GM06990 (cell line): ENCODE data around the gene SLC27A2.
"Not testable (repeated sequence)": the region's sequence is repeated elsewhere in the genome, so short reads cannot be mapped to it uniquely, and the experiment has no call there.

Experiments used
- DNase-seq: peaks from one replicate; pipeline ENCODE4 v3.0.0-alpha.2; 2011; ENCODE audit not compliant: insufficient read length; ENCODE audit errors: extremely low read depth
- H3K27me3 ChIP-seq: replicated peaks from 2 replicates; pipeline ENCODE4 v1.6.0; 2011; ENCODE audit warnings: low read length; ENCODE audit not compliant: control insufficient read depth, insufficient read depth
- H3K36me3 ChIP-seq: 2 replicates; pipeline ENCODE4 v1.5.1; 2011; ENCODE audit warnings: low read length; ENCODE audit not compliant: control insufficient read depth, insufficient read depth
- H3K4me3 ChIP-seq: replicated peaks from 2 replicates; pipeline ENCODE4 v1.5.1; 2011; ENCODE audit warnings: low read depth, mild to moderate bottlenecking, control low read depth, low read length
- TF ChIP-seq, protein P1 (sequence below): IDR thresholded peaks from 2 replicates; pipeline ENCODE4 v1.5.1; 2011; ENCODE audit warnings: low read length, control low read depth, mild to moderate bottlenecking, inconsistent platforms; ENCODE audit not compliant: insufficient read depth, poor library complexity, severe bottlenecking

SLC27A2 gene

DNA sequence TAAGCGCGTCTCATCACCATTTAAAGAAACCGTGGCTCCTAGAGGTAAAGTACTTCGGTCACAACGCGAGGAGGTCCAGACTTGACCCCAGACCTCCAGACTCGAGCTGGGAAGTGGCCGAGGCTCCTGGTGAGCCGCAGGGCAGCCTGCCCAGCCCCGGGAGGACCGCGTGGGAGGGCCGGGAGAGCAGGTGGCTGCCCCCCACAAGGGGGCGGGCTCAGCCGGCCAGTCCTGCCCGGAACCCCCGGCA is at the start of gene SLC27A2:
Gene SLC27A2 (plus strand): TSS at position 228 of the 250 bp plus-strand sequence. CDS start 232 bp downstream, outside the sequence.
- Histone ChIP-seq H3K4me3 (peak within 1 kb of the TSS; percentile 65), H3K36me3 (no peaks in the 10 kb centered on the region), H3K27me3 (peaks cover 2% of the 10 kb centered on the region; the same call in 1 of the 2 replicates)
- no peak for DNase-seq
- TF ChIP-seq, protein P1, sequence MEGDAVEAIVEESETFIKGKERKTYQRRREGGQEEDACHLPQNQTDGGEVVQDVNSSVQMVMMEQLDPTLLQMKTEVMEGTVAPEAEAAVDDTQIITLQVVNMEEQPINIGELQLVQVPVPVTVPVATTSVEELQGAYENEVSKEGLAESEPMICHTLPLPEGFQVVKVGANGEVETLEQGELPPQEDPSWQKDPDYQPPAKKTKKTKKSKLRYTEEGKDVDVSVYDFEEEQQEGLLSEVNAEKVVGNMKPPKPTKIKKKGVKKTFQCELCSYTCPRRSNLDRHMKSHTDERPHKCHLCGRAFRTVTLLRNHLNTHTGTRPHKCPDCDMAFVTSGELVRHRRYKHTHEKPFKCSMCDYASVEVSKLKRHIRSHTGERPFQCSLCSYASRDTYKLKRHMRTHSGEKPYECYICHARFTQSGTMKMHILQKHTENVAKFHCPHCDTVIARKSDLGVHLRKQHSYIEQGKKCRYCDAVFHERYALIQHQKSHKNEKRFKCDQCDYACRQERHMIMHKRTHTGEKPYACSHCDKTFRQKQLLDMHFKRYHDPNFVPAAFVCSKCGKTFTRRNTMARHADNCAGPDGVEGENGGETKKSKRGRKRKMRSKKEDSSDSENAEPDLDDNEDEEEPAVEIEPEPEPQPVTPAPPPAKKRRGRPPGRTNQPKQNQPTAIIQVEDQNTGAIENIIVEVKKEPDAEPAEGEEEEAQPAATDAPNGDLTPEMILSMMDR = peak; percentile 44

DNA sequence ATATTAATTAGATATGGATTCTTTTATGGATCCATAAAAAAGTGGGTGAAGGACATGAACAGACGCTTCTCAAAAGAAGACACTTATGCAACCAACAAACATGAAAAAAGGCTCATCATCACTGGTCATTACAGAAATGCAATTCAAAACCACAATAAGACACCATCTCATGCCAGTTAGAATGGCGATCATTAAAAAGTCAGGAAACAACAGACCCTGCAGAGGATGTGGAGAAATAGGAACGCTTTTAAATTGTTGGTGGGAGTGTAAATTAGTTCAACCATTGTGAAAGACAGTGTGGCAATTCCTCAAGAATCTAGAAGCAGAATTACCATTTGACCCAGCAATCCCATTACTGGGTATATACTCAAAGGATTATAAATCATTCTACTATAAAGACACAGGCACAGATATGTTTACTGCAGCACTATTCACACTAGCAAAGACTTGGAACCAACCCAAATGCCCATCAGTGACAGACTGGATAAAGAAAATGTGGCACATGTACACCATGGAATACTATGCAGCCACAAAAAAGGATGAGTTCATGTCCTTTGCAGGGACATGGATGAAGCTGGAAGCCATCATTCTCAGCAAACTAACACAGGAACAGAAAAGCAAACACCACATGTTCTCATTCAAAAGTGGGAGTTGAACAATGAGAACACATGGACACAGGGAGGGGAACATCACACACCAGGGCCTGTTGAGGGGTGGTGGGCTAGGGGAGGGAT is 49.6 kb upstream of the SLC27A2 start:
- DNase-seq, H3K36me3 ChIP-seq, H3K27me3 ChIP-seq, H3K4me3 ChIP-seq: not testable (repeated sequence)

DNA sequence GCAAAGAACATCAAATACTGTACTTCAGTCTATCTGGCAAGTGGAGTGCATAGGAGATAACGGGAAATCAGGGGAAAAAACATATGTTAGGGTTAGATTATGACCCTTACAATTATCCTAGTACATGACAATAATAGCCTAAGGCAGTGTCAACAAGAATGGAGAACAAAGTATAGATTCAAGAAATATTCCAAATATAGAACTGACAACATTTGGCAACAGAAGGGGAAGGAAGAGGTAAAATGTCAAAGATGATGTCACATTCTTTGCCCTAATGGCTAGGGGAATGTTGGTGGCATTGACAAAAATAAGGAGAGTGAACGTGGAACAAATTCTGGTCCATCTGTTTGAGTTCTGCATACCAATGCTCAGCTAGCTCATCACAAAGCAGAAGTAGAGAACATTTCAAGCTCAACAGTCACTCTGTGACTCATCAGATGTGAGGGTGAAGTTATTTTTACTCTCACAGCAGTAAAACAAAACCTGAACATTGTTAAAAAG is 47.4 kb upstream of the SLC27A2 start:
- no peak overlapping the region for H3K4me3 ChIP-seq
- H3K36me3 ChIP-seq = no peaks in the 10 kb centered on the region
- DNase-seq = no peak
- H3K27me3 ChIP-seq = 0 out of 2 replicates have a peak, but pooled peaks cover 2% of the 10 kb centered on the region
- TF ChIP-seq, protein P1 = no peak

DNA sequence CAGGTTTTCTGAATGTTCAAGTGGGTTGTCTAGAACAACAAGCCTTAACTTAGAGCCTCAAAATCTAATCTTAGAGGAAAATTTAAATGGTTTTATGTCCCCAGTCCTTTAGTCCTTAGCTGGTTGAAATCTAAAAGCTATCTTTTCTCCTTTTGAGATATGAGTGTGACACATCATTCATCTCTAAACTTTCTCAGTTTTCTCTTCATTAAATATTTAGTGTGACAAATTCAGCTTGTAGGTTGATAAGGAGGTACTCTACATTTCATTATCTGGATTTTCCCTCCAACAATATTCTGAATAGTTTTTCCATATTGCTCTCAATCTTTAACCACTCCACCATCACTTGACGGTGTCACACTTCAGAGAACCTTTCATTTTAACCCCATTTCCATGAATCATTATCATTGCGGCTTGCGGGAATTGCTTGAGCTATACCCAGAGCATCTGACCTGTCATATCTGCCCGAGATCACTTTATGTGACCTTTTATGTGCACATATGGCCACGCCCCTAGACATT is 46.9 kb upstream of the SLC27A2 start:
- TF ChIP-seq, protein P1 = no peak
- H3K36me3 ChIP-seq = no peaks in the 10 kb centered on the region
- H3K4me3 ChIP-seq = no peak overlapping the region
- DNase-seq = no peak
- 0 out of 2 replicates have a peak, but pooled peaks cover 2% of the 10 kb centered on the region for H3K27me3 ChIP-seq

DNA sequence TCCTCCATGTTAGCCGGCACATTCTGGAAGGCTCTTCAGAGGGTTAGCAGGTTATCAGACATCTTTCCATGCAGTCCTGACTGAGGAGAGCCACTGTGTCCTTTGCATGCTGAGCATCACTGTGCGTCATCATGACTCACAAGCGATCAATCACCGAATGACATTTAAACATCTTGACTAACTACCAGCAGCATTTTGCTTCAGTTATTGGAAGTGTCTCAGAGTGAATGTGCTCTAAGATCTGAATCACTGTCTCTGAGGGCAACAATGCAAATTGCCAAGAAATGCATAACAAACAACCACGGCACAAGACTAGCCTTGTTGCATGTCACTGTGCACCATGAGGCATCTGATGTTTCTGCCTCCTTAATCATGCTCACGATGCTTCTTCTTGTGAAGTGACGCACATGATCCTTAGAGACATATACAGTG is 44.6 kb upstream of the SLC27A2 start:
- Histone ChIP-seq H3K36me3 (no peaks in the 10 kb centered on the region), H3K4me3 (no peak overlapping the region), H3K27me3 (0 out of 2 replicates have a peak, but pooled peaks cover 2% of the 10 kb centered on the region)
- TF ChIP-seq, protein P1 = no peak
- no peak for DNase-seq

- H3K27me3 ChIP-seq = 0 out of 2 replicates have a peak, but pooled peaks cover 2% of the 10 kb centered on the region
- DNase-seq = no peak
- no peaks in the 10 kb centered on the region for H3K36me3 ChIP-seq
- no peak overlapping the region for H3K4me3 ChIP-seq
- TF ChIP-seq, protein P1 = no peak
Measured at GRCh38 chr15:50137893-50138292, 44.1 kb upstream of the SLC27A2 start.
